Large intestine (tissue), 3 donors: ENCODE measurements around the gene PRLR. TPM values are rescaled to one million over a fixed set of nuclear protein-coding genes. Genes with fewer than 3 reads are reported as not detected.
A peak's percentile ranks its signal among the peaks of the same experiment; 100 is the strongest.

Experiments used
- DNase-seq, 2 donors: peaks; one replicate each; pipeline versions ENCODE4 v3.0.0 to v3.0.0-alpha.2; 2013
- H3K27ac ChIP-seq: one replicate; pipeline ENCODE4 v1.5.1; 2013; ENCODE audit warnings: low read length
- H3K27me3 ChIP-seq: 2 replicates; pipeline ENCODE4 v1.6.1; 2013; ENCODE audit warnings: low read length; ENCODE audit not compliant: control insufficient read depth, insufficient read depth
- H3K36me3 ChIP-seq: 2 replicates; pipeline ENCODE4 v1.6.1; 2013; ENCODE audit warnings: low read length; ENCODE audit not compliant: control insufficient read depth, insufficient read depth
- H3K4me1 ChIP-seq: one replicate; pipeline ENCODE4 v1.6.1; 2013; ENCODE audit warnings: low read length; ENCODE audit not compliant: control insufficient read depth, insufficient read depth
- H3K4me3 ChIP-seq: one replicate; pipeline ENCODE4 v1.5.1; 2013; ENCODE audit warnings: low read length
- H3K9me3 ChIP-seq: one replicate; pipeline ENCODE4 v1.6.1; 2013; ENCODE audit warnings: mild to moderate bottlenecking, low read depth, low read length, moderate library complexity; ENCODE audit not compliant: control insufficient read depth
- WGBS: methylation state at CpG from one replicate; pipeline ENCODE4 v1.1.5; 2013; ENCODE audit warnings: low lambda C conversion rate; ENCODE audit not compliant: insufficient coverage; 5-methylcytosine and 5-hydroxymethylcytosine counted together
- polyA plus RNA-seq: library from polyadenylated mRNA; unstranded; fragments of 120-200 nt; gene quantifications from one replicate; pipeline ENCODE4 v1.2.1, GENCODE V29; 2013

PRLR gene
- polyA plus RNA-seq, 1 donor = 56.0 TPM

- 100% methylated on average over 1 of the region's 11 CpGs for WGBS
- Histone ChIP-seq H3K4me3 (no peak overlapping the region), H3K36me3 (peaks cover 7% of the 10 kb centered on the region), H3K9me3 (no peaks in the 10 kb centered on the region), H3K27me3 (no peaks in the 10 kb centered on the region), H3K27ac (no peak overlapping the region), H3K4me1 (peaks cover 32% of the 10 kb centered on the region)
- no peak for DNase-seq
These were observed 67.2 kb downstream of the PRLR start for GRCh38 chr5:35162848-35163709.

- Histone ChIP-seq H3K4me1 (peaks cover 32% of the 10 kb centered on the region), H3K36me3 (peaks cover 10% of the 10 kb centered on the region), H3K27ac (no peak overlapping the region), H3K9me3 (no peaks in the 10 kb centered on the region), H3K27me3 (no peaks in the 10 kb centered on the region), H3K4me3 (no peak overlapping the region)
- no peak for DNase-seq
- WGBS = no CpG with 5 or more reads among the region's 7 CpGs
These were observed 68.5 kb downstream of the PRLR start for GRCh38 chr5:35161652-35162273.

GRCh38 chr5:35160486-35161116, 69.7 kb downstream of the PRLR start:
- Histone ChIP-seq H3K4me3 (no peak overlapping the region), H3K4me1 (peaks cover 23% of the 10 kb centered on the region), H3K27me3 (no peaks in the 10 kb centered on the region), H3K9me3 (no peaks in the 10 kb centered on the region), H3K27ac (no peak overlapping the region), H3K36me3 (peaks cover 10% of the 10 kb centered on the region)
- 93% methylated on average over 2 of the region's 6 CpGs for WGBS
- DNase-seq = no peak

- H3K27ac ChIP-seq = no peak overlapping the region
These were observed 70.9 kb downstream of the PRLR start for GRCh38 chr5:35159370-35159742.

GRCh38 chr5:35158622-35159369, 71.5 kb downstream of the PRLR start:
- H3K36me3 ChIP-seq = peaks cover 12% of the 10 kb centered on the region
- 81% methylated on average over 2 of the region's 7 CpGs for WGBS

More at GRCh38 chr5:35159370-35159742, 70.9 kb downstream of the PRLR start:
- Histone ChIP-seq H3K36me3 (peaks cover 12% of the 10 kb centered on the region), H3K4me1 (peaks cover 19% of the 10 kb centered on the region), H3K27me3 (no peaks in the 10 kb centered on the region), H3K4me3 (no peak overlapping the region), H3K9me3 (no peaks in the 10 kb centered on the region)
- WGBS = 20% methylated on average over 1 of the region's 2 CpGs
- DNase-seq = peak in 1 of 2 donors; percentile 25

GRCh38 chr5:35158204-35158603, 72.1 kb downstream of the PRLR start:
- Histone ChIP-seq H3K4me1 (peaks cover 19% of the 10 kb centered on the region), H3K9me3 (no peaks in the 10 kb centered on the region), H3K4me3 (no peak overlapping the region), H3K27ac (no peak overlapping the region), H3K27me3 (no peaks in the 10 kb centered on the region), H3K36me3 (peaks cover 11% of the 10 kb centered on the region)
- no peak for DNase-seq
- 100% methylated on average over 1 of the region's 3 CpGs for WGBS

More at GRCh38 chr5:35158622-35159369, 71.5 kb downstream of the PRLR start:
- no peaks in the 10 kb centered on the region for H3K9me3 ChIP-seq
- H3K4me1 ChIP-seq = peaks cover 19% of the 10 kb centered on the region
- no peaks in the 10 kb centered on the region for H3K27me3 ChIP-seq
- no peak overlapping the region for H3K27ac ChIP-seq
- peak in 1 of 2 donors; percentile 48 for DNase-seq
- no peak overlapping the region for H3K4me3 ChIP-seq

DNA sequence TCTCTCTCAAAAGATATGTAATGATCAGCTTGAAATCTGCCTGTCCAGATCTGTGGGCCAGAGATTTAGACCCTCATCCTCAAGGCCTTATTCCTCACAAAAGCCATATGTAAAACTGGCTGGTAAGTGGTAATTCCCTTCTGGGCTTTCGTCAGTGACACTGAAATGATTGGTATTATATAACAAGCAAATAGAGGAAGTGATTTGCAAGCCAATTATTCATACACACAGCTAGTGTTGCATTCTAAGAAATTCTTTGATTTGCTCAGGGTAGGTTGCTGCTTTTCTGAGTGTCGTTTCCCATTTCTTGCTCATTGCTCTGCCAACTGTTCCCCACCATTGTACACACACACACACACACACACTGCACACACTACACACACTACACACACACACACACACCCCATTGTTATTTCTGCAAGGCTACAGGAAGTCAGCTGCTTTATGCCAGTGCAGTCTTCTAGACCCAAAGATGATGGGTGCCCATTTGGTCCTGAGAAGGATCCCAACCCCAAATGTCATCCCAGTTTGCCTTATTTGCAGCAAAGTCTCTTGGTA, 76.8 kb downstream of the PRLR start:
- H3K9me3 ChIP-seq = no peaks in the 10 kb centered on the region
- no CpG with 5 or more reads among the region's 2 CpGs for WGBS
- H3K4me3 ChIP-seq = no peak overlapping the region
- H3K27ac ChIP-seq = no peak overlapping the region
- H3K27me3 ChIP-seq = no peaks in the 10 kb centered on the region
- H3K4me1 ChIP-seq = peaks cover 2% of the 10 kb centered on the region
- H3K36me3 ChIP-seq = peaks cover 5% of the 10 kb centered on the region
- no peak for DNase-seq

- Histone ChIP-seq H3K9me3 (no peaks in the 10 kb centered on the region), H3K27me3 (no peaks in the 10 kb centered on the region), H3K4me1 (no peaks in the 10 kb centered on the region), H3K36me3 (peaks cover 3% of the 10 kb centered on the region), H3K27ac (no peak overlapping the region), H3K4me3 (no peak overlapping the region)
- no peak for DNase-seq
- 33% methylated on average over 1 of the region's 1 CpG for WGBS
These were observed 77.6 kb downstream of the PRLR start for GRCh38 chr5:35152733-35153132.

DNA sequence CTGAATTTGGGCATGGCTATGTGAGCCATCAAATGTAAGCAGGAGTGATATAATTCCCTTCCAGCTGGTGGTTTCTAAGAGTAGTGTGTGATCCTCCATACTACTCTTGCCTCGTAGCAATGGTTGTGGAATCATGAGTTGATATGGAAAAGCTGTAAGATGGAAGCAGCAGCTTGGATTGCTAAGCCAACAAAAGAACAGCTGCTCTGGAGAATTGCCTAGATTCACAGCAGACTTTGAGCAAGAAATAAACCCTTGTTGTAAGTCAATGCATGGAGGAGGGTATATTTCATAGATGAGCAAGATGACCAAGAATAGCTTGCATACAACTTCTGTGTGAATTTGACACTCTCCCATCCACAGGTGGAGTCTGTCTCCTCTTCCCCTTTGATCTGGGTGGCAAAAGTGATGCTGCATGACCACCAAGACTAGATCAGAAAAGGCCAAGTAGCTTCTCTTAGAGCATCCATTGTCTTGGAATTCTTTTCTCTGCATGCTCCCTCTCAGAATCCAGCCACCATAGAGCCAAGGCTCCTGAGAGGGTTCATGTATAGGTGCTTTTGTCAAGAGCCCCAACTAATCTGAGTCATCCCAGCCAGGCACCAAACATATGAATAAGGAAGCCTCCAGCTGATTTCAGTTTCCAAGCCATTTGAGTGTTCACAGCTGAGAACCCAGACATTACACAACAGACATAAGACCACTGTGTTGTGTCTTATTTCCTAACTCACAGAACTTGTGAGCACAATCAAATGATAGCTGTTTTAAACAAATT, 79.0 kb downstream of the PRLR start:
- WGBS = 100% methylated on average over 1 of the region's 1 CpG
- H3K4me3 ChIP-seq = no peak overlapping the region
- no peaks in the 10 kb centered on the region for H3K27me3 ChIP-seq
- peaks cover 3% of the 10 kb centered on the region for H3K36me3 ChIP-seq
- no peak overlapping the region for H3K27ac ChIP-seq
- no peaks in the 10 kb centered on the region for H3K9me3 ChIP-seq
- no peak for DNase-seq
- H3K4me1 ChIP-seq = no peaks in the 10 kb centered on the region
